Activated CD4-positive, CD25-positive, alpha-beta regulatory T cell (primary cell): ENCODE data around the gene B3GAT2.

ENCODE experiments used
- DNase-seq, 4 experiments: peaks; one replicate each; lab custom pipeline; 2025; lab: John Stamatoyannopoulos, UW

Gene B3GAT2

DNA sequence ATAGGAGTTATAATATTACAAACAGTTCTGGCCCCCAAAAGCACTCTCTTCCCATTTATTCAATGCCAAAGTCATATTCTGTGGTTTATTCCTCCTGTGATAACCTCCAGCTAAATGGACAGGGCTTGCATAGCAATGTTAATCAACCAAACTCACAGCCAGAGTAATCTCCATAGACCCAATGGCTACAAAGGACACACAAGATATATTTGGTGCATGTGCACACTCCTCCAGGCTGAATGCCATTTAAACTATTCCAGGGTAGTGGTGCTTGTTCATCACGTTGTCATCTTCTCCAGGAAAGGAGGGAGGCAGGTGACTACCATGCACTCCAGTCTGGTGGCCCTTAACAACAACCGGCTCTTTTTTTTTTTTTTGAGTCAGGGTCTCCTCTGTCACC is 56.8 kb downstream of the B3GAT2 start:
- DNase-seq, result no peak

DNA sequence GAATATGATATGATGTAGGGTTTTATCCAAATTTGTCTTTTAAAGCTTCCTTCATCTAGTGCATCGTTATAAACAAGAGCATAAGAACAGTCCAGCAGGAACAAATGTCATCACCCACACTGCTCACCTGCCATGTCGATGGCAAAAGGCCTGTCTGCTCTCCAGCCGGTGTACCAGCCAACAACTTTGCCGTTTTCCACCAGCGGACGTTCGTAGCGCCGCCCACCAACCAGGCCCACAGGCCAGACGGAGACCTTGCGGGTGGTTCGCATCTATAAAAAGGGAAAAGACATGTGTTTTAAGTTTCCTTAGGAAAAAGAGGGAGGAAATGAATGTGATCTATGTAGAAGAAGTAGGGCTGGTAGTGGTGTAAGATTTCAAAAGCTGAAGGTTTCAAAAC is 62.9 kb downstream of the B3GAT2 start:
- DNase-seq, result no peak

DNA sequence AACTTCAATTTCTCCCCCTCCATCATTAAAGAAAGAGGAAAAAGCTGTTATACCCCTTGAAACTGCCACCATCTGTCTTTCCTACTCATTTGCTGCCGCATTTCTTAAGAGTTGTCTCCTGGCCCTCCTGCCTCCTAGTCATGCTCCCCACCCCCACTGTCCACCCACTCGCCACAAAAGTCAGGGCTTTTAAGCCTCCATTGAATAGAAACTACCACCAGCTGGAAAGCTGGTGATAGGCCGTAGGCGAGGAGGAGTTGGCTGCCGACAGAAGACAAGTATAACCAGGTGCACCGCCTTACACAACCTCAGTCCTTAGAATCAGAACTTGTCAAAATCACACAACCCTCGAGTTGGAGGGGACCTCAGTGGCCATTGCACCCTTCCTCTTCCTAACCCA is 67.6 kb downstream of the B3GAT2 start:
- no peak for DNase-seq

- no peak for DNase-seq
These were observed 70.2 kb downstream of the B3GAT2 start for GRCh38 chr6:70886661-70887060.

GRCh38 chr6:70886071-70886470 is 70.8 kb downstream of the B3GAT2 start:
- no peak for DNase-seq

GRCh38 chr6:70884074-70884983 is 72.5 kb downstream of the B3GAT2 start:
- DNase-seq, result peak; percentile 3 to 18 (median 13)

GRCh38 chr6:70879496-70879895 is 77.4 kb downstream of the B3GAT2 start:
- no peak for DNase-seq

- no peak for DNase-seq
These were observed 82.5 kb downstream of the B3GAT2 start for GRCh38 chr6:70874181-70874913.

DNA sequence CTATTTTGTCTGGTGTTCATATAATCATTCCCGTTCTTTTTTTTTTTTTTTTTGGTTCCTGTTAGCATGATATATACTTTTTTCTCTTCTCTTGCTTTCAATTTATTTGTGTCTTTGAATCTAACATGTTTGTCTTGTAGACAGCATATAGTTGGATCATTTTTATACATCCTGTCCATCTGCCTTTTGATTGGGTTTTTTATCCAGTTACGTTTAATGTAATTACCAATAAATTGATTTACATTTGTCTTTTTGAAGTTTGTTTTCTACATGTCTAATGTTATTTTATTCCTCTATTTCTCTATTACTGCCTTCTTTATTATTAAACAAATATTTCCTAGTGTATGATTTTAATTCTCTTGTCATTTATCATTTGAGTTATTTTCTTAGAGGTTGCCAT is 84.4 kb downstream of the B3GAT2 start:
- DNase-seq, result no peak

- no peak for DNase-seq
These were observed 92.5 kb downstream of the B3GAT2 start for GRCh38 chr6:70864401-70864800.

DNA sequence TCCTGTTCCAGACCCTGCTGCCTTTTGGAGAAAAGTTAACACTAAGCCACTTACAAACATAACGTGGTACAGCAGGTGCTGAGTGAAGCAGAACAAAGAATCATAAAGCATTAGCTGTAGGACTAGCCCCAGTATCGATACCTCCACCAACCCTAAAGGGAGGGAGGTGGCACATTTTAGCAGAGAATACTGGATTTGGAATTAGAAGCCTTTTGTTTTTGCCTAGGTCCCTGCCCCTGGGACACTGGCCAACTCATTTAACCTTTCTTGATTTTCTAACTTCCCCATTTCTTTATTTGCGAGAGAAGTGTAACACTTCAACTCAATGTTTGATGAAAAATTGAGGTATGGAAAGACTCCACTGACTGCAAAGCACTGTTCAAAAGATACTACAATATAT is 93.5 kb downstream of the B3GAT2 start:
- no peak for DNase-seq

- DNase-seq, result no peak
These were observed 95.9 kb downstream of the B3GAT2 start for GRCh38 chr6:70860920-70861319.

DNA sequence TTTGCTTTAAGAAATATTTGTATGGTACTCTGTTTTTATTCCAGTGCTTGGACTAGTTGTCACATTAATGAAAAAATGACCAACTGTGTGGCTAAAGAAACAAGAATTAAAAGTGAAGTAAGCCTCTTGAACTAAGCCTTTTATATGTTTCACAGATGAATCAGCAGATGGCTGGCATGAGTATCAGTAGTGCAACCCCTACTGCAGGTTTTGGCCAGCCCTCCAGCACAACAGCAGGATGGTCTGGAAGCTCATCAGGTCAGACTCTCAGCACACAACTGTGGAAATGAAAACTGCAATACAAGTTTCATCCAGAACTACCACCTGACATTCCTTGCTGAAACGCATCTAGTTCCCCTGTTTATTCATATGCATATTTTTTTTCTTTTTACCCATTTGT is 96.8 kb downstream of the B3GAT2 start:
- DNase-seq, result no peak

- DNase-seq, result no peak
These were observed 99.3 kb downstream of the B3GAT2 start for GRCh38 chr6:70857387-70858077.

- DNase-seq, result no peak
These were observed 104.1 kb downstream of the B3GAT2 start for GRCh38 chr6:70852667-70853246.

GRCh38 chr6:70849348-70850069 is 107.4 kb downstream of the B3GAT2 start:
- no peak for DNase-seq

- DNase-seq, result no peak
These were observed 109.5 kb downstream of the B3GAT2 start for GRCh38 chr6:70847106-70848084.

DNA sequence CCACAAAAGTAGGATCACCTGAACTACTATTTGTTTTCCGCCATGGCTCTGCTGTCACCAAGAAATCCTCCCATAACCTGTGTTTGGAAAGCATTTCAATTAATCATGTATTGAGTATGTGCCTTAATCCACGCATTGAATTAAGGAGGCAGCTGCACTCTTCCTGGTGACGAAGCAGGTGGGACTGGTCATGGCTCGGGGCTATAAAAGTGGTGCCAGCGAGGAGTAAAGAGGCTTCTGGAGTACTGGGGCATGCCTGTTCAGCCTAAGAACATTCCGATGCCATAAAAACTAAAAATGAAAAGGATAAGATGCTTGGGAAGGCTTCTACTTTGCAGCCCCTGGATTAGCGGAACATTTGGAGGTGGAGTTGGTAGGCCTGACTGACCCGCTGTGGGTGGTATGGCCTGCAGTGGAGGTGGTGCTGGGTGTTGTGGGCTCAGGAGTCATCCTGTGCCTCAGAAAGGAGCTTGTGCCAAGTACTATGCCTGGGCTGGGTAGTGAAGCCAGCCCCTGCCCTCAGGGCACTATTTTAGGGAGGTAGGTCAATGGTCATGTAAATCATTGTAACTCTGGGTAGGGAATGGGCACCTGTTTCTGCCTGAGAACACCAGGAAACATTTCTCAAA is 110.5 kb downstream of the B3GAT2 start:
- DNase-seq, result no peak

DNA sequence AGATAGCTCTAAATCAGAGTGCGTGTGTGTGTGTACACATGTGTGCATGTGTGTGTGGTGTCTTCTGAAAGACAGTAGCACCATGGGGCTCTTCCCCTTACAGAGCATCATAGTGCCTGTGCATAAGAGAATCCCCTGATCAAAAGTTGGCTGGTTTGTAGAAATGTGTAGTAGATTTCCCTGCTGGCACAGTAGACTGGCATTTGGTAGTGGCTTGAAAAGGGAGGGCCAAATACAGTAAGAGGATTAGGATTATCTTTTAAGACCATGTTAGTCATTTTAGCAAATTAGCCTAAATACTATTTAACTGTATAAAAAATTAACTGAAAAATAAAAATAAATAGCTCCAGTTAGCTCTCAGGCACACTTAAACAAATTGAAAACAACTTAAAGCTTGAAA is 112.6 kb downstream of the B3GAT2 start:
- no peak for DNase-seq
